Glomerular visceral epithelial cell (primary cell): Measurements from ENCODE around the gene PALD1.
"Not testable (repeated sequence)": the region's sequence is repeated elsewhere in the genome, so short reads cannot be mapped to it uniquely, and the experiment has no call there.

Source experiments
- DNase-seq: peaks from one replicate; pipeline ENCODE4 v3.0.0-alpha.2; 2016; ENCODE audit errors: extremely low spot score

Gene PALD1

DNA sequence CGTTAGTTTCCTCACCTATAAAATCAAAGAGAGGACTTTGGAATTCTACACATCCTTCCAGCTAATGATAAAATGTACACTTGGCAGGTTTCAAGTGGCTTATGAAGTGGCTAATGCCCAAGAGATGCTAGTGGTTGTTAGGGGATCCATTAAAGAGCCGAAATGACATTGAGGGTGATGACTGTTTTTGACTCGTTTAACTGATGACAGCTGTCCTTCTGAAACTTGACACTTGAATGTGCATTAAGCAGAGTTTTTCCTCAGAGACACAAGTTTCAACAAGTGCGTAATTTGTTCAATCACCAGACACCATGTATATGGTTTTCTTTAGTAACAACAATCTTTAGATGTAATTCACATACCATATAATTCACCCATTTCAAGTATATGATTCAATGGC is 125.5 kb downstream of the PALD1 start:
- no peak for DNase-seq

DNA sequence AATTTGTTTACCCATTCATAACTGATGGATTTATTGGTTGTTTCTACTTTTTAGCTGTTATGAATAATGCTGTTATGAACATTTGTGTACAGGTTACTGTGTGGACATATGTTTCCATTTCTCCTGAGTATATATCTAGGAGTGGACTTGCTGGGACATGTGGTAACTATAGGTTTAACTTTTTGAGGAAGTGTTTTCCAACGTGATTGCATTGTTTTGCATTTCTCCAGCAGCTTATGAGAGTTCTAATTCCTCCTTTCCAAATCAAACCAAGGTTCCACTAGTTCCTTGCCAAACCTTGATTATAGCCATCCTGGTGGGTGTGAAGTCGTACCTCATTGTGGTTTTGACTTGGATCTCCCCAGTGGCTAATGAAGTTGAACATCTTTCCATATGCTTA is 126.6 kb downstream of the PALD1 start:
- no peak for DNase-seq

GRCh38 chr10:70607936-70608335 is 129.4 kb downstream of the PALD1 start:
- no peak for DNase-seq

- no peak for DNase-seq
Measured at GRCh38 chr10:70613941-70614340, 135.4 kb downstream of the PALD1 start.

DNA sequence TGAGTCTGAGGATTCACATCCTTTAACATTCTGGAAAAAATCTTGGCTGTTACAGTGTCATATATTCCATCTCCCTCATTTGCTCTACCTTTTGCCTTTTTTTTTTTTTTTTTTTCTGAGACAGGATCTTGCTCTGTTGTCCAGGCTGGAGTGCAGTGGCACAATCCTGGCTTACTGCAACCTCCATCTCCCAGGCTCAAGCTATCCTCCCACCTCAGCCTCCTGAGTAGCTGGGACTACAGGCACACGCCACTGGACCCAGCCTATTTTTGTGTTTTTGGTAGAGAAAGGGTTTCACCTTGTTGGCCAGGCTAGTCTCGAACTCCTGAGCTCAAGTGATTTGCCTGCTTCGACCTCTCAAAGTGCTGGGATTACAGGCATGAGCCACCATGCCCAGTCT is 135.8 kb downstream of the PALD1 start:
- not testable (repeated sequence) for DNase-seq

- no peak for DNase-seq
Measured at GRCh38 chr10:70615211-70615610, 136.6 kb downstream of the PALD1 start.

DNA sequence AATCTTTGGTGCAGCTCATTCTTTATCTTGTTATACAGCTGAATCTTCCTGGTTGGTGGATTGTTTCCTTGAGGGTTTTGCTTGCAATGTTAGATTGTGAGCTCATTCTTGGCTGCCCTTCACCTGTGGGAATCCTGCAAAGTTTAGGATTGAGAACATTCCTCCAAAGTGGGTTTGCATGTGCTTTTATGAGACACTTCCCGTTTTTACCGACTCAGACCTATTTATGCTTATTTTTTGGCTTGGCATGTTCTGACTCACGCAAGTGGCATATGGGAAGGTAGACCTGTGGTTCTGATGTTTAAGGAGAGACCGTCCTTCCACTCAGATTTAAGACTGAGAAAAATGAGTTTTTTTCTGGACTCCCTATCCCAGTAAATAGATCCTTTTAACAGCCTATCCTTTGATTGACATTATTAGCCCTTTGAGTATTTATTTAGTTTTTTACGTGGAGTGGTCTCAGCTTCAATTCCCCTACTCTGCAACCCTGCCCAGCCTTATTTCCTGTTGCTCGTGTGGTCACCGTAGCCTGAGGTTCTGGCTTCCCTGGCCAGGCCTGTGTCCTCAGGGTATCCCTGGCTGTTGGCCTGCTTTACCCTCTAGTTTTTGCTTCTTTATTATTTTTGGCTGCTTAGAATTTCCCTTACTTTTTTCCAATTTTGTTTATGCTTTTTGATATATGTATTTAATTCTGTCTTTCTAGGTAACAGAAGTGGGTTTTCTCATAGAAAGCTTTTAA is 137.4 kb downstream of the PALD1 start:
- no peak for DNase-seq

DNA sequence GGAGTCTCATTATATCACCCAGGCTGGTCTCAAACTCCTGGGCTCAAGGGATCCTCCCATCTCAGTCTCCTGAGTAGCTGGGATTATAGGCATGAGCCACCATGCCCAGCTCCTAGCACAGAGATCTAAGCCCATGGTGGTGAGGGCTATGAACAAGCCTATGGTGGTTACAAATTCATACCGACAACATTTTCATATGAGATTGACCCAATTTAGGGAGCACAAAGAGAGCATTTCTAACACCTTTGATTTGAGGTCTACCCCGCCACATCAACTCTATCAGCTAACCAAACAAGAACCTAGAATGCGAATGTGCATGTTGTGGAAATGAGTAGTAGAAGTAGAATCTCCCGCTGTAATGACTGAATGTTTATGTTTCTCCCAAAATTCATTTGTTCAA is 138.2 kb downstream of the PALD1 start:
- no peak for DNase-seq
